Measurements from ENCODE around the gene CUTA.
"Not testable (repeated sequence)": the region's sequence is repeated elsewhere in the genome, so short reads cannot be mapped to it uniquely, and the experiment has no call there.

CUTA gene

GRCh38 chr6:33391278-33391921 is 26.5 kb downstream of the CUTA start, which contains the start of gene KIFC1:
TSS of gene KIFC1 (plus strand) at chr6:33391823. CDS start at chr6:33391986, 163 bp downstream.
- H3K4me2 ChIP-seq (ENCODE audit: low read length): peak within 1 kb of the TSS; percentile 86
- peak within 1 kb of the TSS; percentile 86 for H3K9ac ChIP-seq (ENCODE audit: low read depth, low read length)
- H3K36me3 ChIP-seq (ENCODE audit: insufficient read depth, low read length): no peaks in the 10 kb centered on the region
- no peaks in the 10 kb centered on the region for H3K27me3 ChIP-seq (ENCODE audit: control insufficient read depth, insufficient read depth, low read length)
- H3K4me1 ChIP-seq (ENCODE audit: control insufficient read depth, insufficient read depth, low read length): peaks cover 37% of the 10 kb centered on the region
- H3K9me3 ChIP-seq (replicated peaks; ENCODE audit: low read length): no peaks in the 10 kb centered on the region
- H3K4me3 ChIP-seq (ENCODE audit: low read length): peak within 1 kb of the TSS; percentile 81

- Histone ChIP-seq H3K4me1 (ENCODE audit: control insufficient read depth, insufficient read depth, low read length) (peaks cover 37% of the 10 kb centered on the region), H3K4me2 (ENCODE audit: low read length) (peak overlapping the region; percentile 67), H3K36me3 (ENCODE audit: insufficient read depth, low read length) (no peaks in the 10 kb centered on the region), H3K9ac (ENCODE audit: low read depth, low read length) (peak overlapping the region; percentile 70), H3K9me3 (replicated peaks; ENCODE audit: low read length) (no peaks in the 10 kb centered on the region), H3K4me3 (ENCODE audit: low read length) (peak overlapping the region; percentile 25), H3K27me3 (ENCODE audit: control insufficient read depth, insufficient read depth, low read length) (no peaks in the 10 kb centered on the region)
Measured at GRCh38 chr6:33390767-33391277, 27.1 kb downstream of the CUTA start.

GRCh38 chr6:33390173-33390572 is 27.7 kb downstream of the CUTA start:
- Histone ChIP-seq H3K4me2 (ENCODE audit: low read length) (no peak overlapping the region), H3K4me3 (ENCODE audit: low read length) (no peak overlapping the region), H3K27me3 (ENCODE audit: control insufficient read depth, insufficient read depth, low read length) (no peaks in the 10 kb centered on the region), H3K9me3 (replicated peaks; ENCODE audit: low read length) (no peaks in the 10 kb centered on the region), H3K36me3 (ENCODE audit: insufficient read depth, low read length) (no peaks in the 10 kb centered on the region), H3K4me1 (ENCODE audit: control insufficient read depth, insufficient read depth, low read length) (peaks cover 31% of the 10 kb centered on the region), H3K9ac (ENCODE audit: low read depth, low read length) (no peak overlapping the region)

GRCh38 chr6:33384581-33385020 is 33.3 kb downstream of the CUTA start:
- Histone ChIP-seq H3K4me3 (ENCODE audit: low read length) (no peak overlapping the region), H3K9me3 (replicated peaks; ENCODE audit: low read length) (no peaks in the 10 kb centered on the region), H3K4me1 (ENCODE audit: control insufficient read depth, insufficient read depth, low read length) (peaks cover 4% of the 10 kb centered on the region), H3K36me3 (ENCODE audit: insufficient read depth, low read length) (no peaks in the 10 kb centered on the region), H3K9ac (ENCODE audit: low read depth, low read length) (no peak overlapping the region), H3K27me3 (ENCODE audit: control insufficient read depth, insufficient read depth, low read length) (peaks cover 10% of the 10 kb centered on the region), H3K4me2 (ENCODE audit: low read length) (no peak overlapping the region)

GRCh38 chr6:33383427-33384185 is 34.3 kb downstream of the CUTA start:
- Histone ChIP-seq H3K9ac (ENCODE audit: low read depth, low read length) (no peak overlapping the region), H3K36me3 (ENCODE audit: insufficient read depth, low read length) (no peaks in the 10 kb centered on the region), H3K4me1 (ENCODE audit: control insufficient read depth, insufficient read depth, low read length) (peaks cover 4% of the 10 kb centered on the region), H3K4me2 (ENCODE audit: low read length) (no peak overlapping the region), H3K9me3 (replicated peaks; ENCODE audit: low read length) (no peaks in the 10 kb centered on the region), H3K4me3 (ENCODE audit: low read length) (no peak overlapping the region), H3K27me3 (ENCODE audit: control insufficient read depth, insufficient read depth, low read length) (peaks cover 10% of the 10 kb centered on the region)

GRCh38 chr6:33380272-33380981 is 37.5 kb downstream of the CUTA start:
- no peaks in the 10 kb centered on the region for H3K9me3 ChIP-seq (replicated peaks; ENCODE audit: low read length)
- no peaks in the 10 kb centered on the region for H3K36me3 ChIP-seq (ENCODE audit: insufficient read depth, low read length)
- no peak overlapping the region for H3K4me2 ChIP-seq (ENCODE audit: low read length)
- H3K4me1 ChIP-seq (ENCODE audit: control insufficient read depth, insufficient read depth, low read length): peaks cover 12% of the 10 kb centered on the region
- H3K4me3 ChIP-seq (ENCODE audit: low read length): no peak overlapping the region
- peaks cover 10% of the 10 kb centered on the region for H3K27me3 ChIP-seq (ENCODE audit: control insufficient read depth, insufficient read depth, low read length)
- no peak overlapping the region for H3K9ac ChIP-seq (ENCODE audit: low read depth, low read length)

GRCh38 chr6:33379184-33379583 is 38.7 kb downstream of the CUTA start:
- not testable (repeated sequence) for H3K9me3 ChIP-seq (replicated peaks; ENCODE audit: low read length); H3K36me3 ChIP-seq (ENCODE audit: insufficient read depth, low read length); H3K4me3 ChIP-seq (ENCODE audit: low read length); H3K4me2 ChIP-seq (ENCODE audit: low read length); H3K9ac ChIP-seq (ENCODE audit: low read depth, low read length); H3K27me3 ChIP-seq (ENCODE audit: control insufficient read depth, insufficient read depth, low read length)
- peaks cover 19% of the 10 kb centered on the region for H3K4me1 ChIP-seq (ENCODE audit: control insufficient read depth, insufficient read depth, low read length)

GRCh38 chr6:33377171-33377570 is 40.7 kb downstream of the CUTA start:
- no peaks in the 10 kb centered on the region for H3K9me3 ChIP-seq (replicated peaks; ENCODE audit: low read length)
- H3K27me3 ChIP-seq (ENCODE audit: control insufficient read depth, insufficient read depth, low read length): peaks cover 5% of the 10 kb centered on the region
- H3K4me2 ChIP-seq (ENCODE audit: low read length): no peak overlapping the region
- H3K4me1 ChIP-seq (ENCODE audit: control insufficient read depth, insufficient read depth, low read length): peaks cover 21% of the 10 kb centered on the region
- no peak overlapping the region for H3K9ac ChIP-seq (ENCODE audit: low read depth, low read length)
- H3K36me3 ChIP-seq (ENCODE audit: insufficient read depth, low read length): no peaks in the 10 kb centered on the region
- no peak overlapping the region for H3K4me3 ChIP-seq (ENCODE audit: low read length)

- peak overlapping the region; percentile 21 for H3K9ac ChIP-seq (ENCODE audit: low read depth, low read length)
Measured at GRCh38 chr6:33375143-33375671, 42.7 kb downstream of the CUTA start.

GRCh38 chr6:33373960-33374910 is 43.7 kb downstream of the CUTA start:
- no peaks in the 10 kb centered on the region for H3K27me3 ChIP-seq (ENCODE audit: control insufficient read depth, insufficient read depth, low read length)
- peaks cover 21% of the 10 kb centered on the region for H3K4me1 ChIP-seq (ENCODE audit: control insufficient read depth, insufficient read depth, low read length)
- no peaks in the 10 kb centered on the region for H3K9me3 ChIP-seq (replicated peaks; ENCODE audit: low read length)
- no peak overlapping the region for H3K9ac ChIP-seq (ENCODE audit: low read depth, low read length)
- no peak overlapping the region for H3K4me3 ChIP-seq (ENCODE audit: low read length)
- H3K36me3 ChIP-seq (ENCODE audit: insufficient read depth, low read length): no peaks in the 10 kb centered on the region
- no peak overlapping the region for H3K4me2 ChIP-seq (ENCODE audit: low read length)

More at GRCh38 chr6:33375143-33375671, 42.7 kb downstream of the CUTA start:
- no peak overlapping the region for H3K4me3 ChIP-seq (ENCODE audit: low read length)
- no peaks in the 10 kb centered on the region for H3K36me3 ChIP-seq (ENCODE audit: insufficient read depth, low read length)
- H3K27me3 ChIP-seq (ENCODE audit: control insufficient read depth, insufficient read depth, low read length): no peaks in the 10 kb centered on the region
- peaks cover 21% of the 10 kb centered on the region for H3K4me1 ChIP-seq (ENCODE audit: control insufficient read depth, insufficient read depth, low read length)
- peak overlapping the region; percentile 71 for H3K4me2 ChIP-seq (ENCODE audit: low read length)
- H3K9me3 ChIP-seq (replicated peaks; ENCODE audit: low read length): no peaks in the 10 kb centered on the region

All from skeletal muscle satellite cell (primary cell).